ENCODE results near the gene STX4.

DNA sequence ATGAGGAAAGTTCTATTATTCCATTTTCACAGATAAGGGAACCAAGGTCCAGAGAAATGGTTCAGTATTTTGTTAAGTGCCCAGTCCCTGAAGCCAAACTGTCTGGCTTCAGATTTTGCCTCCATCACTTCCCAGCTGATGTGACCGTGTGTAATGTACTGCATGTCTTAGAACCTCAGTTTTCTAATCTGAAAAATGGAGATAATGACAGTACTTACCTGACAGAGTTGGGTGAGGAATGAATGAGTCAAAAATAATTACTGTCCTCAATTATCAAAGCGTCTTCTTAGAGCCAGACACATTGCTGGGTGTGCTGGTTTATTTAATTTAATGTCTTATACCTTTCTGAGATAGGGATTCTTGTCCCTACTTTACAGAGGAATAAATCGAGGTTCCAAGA lies 34.0 kb downstream of the STX4 start:
- TF ChIP-seq POLR2AphosphoS5 (IDR thresholded peaks at IDR 0.05; ENCODE audit: low read depth, low read length): no peak
- no peak for TF ChIP-seq POLR2A (IDR thresholded peaks at IDR 0.05; ENCODE audit: low read depth, low read length)
- TF ChIP-seq TAF1 (IDR thresholded peaks at IDR 0.05; ENCODE audit: borderline replicate concordance, low read depth, low read length): no peak
